ENCODE data around the gene PLAC9.
"Not testable (repeated sequence)": the region's sequence is repeated elsewhere in the genome, so short reads cannot be mapped to it uniquely, and the experiment has no call there.

PLAC9 gene, protein sequence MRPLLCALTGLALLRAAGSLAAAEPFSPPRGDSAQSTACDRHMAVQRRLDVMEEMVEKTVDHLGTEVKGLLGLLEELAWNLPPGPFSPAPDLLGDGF

DNA sequence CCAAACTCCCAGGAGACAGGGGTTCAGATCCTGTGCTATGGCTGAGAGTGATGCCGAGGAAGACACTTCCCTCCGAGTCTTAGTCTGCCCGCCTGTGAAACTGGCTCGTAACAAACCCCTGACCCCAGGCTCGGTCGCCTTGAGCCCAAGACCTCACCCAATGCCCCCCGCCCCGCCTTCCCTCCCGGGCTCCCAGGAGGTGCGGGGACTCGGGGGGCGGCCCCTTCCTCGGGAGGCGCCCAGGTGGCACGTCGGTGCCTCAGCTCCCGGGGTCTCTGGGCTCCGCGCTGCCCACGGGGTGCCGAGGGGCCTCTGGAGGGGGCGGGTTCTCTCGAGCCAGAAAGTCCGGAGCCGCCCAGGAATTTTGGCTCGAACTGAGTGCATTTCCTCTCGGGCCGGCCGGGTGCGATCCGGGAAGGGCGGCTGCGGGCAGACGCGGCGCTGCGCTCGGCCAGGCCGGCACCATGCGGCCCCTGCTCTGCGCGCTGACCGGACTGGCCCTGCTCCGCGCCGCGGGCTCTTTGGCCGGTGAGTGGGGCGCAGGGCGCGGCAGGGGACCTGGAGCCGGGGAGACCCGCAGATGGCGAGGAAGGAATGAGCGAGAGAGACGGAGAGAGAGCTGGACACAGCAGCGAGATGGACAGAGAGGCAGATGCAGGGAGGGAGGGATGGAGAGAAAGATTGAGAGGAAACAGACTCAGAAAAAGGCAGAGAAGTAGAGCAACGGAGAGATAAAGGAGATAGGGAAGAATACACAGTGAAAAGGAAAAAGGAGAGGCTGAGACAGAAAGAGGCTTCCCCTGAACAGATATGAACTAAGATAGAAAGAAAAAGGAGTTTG is at the start of gene PLAC9:
PLAC9 (plus strand) TSS at position 432 of the 841 bp plus-strand sequence; CDS start at position 465, 33 bp downstream.
- no peak for DNase-seq

DNA sequence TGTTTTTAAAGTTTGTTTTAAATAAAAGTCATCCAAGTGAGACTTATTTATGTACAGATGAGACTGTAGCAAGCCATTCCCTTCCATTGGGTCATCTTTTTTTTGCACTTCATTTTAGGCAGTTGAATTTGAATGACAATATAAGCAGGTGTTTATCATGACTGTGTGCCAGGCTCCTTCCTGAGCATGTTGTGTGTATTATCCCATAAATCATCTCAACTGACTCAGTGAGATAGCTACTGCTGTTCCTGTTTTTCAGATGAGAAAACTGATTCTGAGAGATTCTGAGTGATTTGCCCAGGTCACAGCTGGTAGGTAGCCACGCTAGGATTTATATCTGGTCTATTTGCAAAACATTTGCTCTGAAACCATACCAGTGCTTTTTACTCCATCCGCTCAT is 42.4 kb upstream of the PLAC9 start:
- DNase-seq: no peak

DNA sequence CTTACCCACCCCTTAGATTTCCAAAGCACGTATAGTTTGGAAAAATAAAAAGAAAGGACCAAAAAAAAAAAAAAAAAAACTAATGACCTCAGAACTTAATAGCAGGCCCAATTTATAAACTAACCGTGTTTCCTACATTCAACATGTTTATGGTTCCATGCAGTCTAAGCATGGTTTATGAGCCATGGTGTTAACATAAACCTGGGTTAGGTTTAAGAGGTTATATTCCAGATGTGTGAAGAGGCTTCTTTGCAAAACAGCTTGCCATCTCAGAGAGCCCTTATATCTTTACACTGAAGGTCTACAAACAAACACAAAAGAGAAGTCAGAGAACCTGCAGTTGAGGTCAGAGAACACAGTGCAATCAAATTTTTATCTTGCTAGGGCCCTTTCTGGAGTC is 38.3 kb upstream of the PLAC9 start:
- no peak for DNase-seq

DNA sequence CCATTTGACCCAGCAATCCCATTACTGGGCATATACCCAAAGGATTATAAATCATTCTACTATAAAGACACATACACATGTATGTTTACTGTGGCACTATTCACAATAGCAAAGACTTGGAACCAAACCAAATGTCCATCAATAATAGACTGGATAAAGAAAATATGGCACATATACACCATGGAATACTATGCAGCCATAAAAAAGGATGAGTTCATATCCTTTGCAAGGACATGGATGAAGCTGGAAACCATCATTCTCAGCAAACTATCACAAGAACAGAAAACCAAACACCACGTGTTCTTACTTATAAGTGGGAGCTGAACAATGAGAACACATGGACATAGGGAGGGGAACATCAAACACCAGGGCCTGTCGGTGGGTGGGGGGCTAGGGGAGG is 34.3 kb upstream of the PLAC9 start:
- DNase-seq: not testable (repeated sequence)

DNA sequence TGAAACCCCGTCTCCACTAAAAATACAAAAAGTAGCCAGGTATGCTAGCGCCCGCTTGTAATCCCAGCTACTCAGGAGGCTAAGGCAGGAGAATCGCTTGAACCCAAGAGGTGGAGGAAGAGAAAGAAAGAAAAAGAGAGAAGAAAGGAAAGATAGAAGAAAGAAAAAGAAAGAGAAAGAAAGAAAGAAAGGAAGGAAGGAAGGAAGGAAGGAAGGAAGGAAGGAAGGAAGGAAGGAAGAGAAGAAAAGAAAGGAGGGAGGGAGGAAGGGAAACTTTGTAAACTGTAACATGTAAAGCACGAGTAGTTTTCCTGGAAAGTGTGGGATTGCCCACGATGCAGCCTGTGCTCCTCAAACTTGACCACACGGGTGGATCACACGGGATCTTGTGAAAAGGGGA is 33.2 kb upstream of the PLAC9 start:
- not testable (repeated sequence) for DNase-seq

DNA sequence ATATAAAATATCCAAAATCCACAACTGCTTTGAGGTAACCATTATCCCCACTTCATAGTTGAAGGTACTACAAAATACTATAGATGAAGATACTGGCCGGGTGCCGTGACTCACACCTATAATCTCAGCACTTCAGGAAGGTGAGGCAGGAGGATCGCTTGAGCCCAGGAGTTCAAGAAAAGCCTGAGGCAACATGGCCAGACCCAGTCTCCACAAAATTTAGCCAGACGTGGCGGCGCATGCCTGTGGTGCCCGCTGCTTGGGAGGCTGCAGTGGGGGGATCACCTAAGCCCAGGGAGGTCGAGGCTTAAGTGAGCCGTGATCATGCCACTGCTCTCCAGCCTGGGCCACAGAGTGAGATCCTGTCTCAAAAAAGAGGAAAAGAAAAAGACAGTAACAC is 32.4 kb upstream of the PLAC9 start:
- no peak for DNase-seq

DNA sequence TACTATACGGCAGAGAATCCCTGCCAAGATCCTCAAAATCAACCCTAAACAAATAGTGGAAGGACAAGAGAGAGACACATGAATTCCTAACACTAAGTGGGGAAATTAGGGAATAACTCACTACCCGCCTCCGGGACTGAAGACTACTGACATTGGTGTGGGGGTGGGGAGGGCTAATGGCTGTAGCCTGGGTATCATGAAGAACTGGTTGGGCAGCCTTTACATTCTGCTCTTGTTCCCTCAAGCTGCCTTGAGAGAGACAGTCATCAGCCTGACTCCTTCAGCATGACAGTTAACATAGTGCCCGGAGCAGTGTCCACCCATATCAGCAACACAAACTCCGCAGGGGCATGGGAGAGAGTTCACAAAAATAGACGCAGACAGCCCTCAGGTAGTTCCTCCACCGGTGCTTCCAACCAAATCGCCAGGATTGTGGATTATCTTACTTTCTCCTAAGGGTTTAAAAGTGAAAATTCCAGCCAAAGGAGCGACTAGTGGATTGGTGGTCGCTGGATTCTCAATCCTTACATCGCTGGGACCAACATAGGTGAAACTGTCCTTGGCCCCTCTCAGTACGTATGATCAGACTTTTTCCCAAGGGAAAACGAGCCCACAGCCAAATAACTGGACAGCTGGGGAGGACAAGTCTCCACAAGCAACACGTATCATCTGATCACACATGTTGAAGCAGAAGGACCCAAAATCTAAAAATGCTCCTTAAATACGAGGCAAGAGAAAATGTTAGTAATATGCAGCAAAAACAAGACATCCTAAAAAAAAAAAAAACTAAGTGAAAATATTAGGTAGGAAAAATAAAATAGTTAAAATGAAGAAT is 31.5 kb upstream of the PLAC9 start:
- no peak for DNase-seq

DNA sequence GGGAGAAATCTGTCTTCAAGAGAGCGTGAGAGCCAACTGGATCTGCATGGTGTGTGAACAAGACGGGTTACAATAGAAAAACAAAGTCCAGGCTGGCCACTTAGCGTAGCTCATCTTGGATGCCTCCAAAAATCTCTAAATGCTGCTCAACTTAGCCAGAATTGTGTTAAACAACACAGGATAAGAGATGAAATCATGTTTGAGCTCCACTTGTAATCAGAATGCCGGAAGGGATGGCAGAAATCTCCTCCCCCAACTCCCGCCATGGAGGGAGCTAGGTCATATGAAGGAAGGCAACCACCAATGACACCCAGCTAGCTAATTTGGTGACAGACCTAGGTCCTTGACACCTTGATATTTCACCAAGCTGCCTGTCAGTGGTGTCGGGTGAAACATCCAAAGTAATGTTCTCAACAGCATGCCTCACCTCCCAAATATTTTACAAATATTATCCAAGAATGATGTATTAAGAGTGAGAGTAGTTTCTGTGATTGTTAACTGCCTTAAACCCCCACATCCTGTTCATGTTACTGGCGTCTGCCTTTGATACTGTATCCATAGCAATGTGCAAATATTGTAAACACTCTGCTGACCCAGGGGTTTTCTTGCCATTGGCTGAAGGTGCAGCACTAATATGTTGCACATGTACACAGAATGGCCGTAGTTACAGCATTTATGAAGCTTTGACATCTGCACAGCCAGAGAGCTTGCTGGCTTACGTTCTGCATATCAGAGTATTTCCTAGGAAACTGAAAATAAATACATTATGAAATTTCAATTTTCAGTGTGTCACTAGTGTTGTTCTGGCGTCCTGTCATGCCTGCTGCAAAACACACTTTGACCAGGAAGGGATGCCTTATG is 28.2 kb upstream of the PLAC9 start:
- no peak for DNase-seq

DNA sequence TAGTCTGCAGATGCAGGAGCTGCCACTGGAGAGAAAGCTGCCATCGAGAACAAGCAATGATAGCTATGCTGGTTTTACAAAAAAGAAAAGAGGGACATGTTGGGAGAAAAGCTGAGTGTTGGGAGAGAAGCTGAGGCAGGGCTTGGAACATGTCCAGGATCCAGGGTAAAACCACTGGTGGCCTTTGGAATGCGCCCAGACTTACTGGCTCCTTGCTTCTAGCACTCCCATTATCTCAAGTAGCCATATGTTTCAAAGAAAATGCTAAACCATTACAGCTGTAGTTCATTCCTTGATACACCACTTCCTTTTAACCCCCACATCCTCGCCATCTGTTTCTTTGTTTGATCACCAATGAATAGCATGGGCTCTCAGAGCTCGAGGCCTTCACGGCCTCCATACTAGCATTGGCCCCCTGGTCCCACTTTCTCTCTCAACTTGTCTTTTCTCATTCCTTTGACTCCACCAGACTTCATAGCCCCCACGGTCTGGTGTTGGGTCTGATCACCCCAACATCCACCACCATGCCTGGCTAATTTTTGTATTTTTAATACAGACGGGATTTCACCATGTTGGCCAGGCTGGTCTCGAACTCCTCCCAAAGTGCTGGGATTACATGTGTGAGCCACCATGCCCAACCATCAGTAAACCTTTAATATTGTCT is 23.8 kb upstream of the PLAC9 start:
- no peak for DNase-seq

DNA sequence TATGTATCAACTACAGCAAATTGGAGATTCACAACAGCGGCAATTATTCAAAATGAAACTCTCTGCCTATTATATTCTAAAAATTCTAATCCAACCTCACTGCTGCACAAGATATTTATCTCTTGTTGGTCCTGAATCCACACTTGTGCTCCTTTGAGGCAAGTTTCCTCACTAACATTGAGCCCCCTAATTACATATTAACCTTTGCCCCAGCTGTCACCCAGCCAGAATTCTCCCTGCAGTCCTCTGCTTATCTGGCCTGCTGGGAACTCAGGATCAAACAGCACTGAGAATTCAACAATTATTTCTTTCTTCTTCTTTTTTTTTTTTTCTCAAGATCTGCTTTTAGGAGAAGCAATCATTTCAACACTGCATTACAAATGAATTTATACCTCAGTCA is 21.5 kb upstream of the PLAC9 start:
- no peak for DNase-seq

DNA sequence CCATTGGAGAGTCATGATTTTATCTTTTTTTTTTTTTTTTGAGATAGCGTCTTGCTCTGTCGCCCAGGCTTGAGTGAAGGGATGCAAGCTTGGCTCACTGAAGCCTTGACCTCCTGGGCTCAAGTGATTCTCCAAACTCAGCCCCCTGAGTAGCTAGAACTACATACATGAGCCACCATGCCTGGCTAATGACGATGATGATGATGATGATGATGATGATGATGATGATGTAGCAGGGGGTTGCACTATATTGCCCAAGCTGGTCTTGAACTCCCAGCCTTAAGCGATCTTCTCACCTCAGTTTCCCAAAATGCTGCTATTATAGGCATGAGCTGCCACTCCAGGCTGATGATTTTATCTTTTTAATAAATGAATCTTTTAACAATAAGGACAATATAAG is 13.9 kb upstream of the PLAC9 start:
- DNase-seq: no peak

DNA sequence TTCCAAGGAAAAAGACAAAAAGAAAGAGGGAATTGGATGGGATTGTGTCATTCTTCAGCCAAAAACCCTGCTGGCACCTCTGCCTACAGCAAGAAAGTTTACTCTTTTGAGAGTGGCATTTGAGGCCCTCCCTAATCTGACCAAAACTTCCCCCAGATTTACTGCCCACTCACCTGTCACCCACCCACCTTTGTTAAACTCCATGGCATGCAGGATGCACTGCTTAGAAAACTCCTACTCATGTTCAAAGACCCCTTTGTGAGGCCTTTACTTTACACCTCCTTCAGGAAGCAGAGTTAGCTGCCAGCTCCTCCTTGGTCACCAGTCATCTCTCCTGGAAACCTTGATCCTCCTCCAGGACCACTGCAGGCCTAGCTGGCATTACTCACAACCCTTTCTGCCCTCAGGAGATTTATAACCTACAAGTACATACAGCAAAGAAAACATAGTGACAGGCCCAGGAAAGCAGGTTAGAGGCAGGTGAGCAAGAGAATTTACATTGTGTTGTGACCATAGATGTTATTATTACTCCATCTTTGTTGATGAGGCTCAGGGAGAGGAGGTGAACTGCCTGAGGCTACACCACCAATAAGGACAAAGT is 10.3 kb upstream of the PLAC9 start:
- DNase-seq: no peak

DNA sequence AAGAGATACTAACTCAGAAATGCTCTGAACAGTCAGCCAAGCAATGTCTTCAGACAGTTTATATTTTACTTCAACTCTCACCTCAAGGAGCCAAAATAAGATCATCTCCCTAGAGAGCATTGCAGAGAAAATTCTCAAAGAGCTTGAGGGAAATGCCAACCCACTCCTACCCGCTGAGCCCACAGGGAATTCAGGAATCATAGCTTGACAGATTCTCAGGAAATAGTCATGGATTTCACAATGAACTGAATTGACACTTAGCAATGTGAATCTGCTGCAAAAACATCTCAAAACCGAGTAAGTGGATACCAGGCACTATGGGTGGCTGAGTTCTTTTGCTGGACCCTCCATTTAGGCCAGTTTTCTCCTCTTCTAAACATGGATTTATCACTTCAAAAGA is 9.8 kb upstream of the PLAC9 start:
- no peak for DNase-seq

DNA sequence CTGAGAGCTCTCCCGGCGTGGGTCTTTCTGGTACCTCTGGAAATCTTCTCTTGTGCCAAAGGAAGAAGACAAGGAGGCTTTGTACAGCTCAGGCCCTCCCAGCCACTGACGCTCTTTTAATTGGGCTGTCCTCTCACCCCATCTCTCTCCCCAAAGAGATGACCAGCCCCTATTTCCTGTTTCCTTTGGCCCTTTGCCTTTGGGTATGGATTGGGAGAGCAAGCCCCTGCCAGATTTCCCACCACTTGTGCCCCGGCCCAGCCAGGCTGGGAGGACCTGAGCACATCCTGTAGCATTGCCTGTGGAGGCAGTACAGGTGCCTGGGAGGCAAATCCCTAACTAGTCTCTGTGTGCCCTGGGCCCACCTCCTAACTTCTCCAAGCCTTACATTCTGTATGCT is 5.7 kb upstream of the PLAC9 start:
- no peak for DNase-seq

DNA sequence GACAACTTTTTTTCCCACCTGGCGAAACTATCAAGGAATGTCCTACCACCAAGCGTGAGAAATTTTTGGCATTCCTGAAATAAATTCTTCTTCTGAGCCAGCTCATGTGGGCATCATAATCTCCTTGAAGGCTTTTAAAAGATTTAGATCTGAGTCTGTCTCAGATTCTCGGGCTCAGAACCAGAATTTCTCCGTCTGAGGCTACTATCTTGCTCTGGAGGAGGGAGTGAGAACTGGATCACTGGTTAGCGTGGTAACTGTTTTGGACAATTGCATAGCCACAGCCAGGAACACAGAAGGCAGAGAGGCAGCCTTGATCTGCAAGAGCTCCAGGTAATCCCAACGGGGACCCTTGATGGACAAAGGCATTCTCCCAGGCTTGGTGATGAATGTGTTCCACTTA is 1.0 kb upstream of the PLAC9 start:
- no peak for DNase-seq

DNA sequence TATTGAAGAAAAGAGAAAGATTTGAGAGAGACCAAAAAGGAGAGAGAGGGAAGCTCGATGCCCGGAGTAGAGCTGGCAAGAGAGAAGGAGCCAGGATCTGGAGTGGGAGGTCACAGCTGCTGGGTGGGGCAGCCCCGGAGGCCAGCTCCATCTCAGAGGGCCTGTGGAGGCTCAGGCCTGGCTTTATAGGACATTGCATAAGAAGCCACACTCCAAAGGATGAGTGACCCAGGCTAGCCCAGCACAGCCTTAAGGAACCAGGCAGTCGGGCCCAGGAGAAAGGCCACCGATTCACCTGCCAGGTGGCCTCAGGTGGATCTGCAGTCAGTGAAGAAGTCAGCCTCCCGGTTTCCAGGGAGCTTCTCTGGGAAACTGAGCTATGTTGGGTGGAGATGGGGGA is 676 bp downstream of the PLAC9 start:
- DNase-seq: no peak

DNA sequence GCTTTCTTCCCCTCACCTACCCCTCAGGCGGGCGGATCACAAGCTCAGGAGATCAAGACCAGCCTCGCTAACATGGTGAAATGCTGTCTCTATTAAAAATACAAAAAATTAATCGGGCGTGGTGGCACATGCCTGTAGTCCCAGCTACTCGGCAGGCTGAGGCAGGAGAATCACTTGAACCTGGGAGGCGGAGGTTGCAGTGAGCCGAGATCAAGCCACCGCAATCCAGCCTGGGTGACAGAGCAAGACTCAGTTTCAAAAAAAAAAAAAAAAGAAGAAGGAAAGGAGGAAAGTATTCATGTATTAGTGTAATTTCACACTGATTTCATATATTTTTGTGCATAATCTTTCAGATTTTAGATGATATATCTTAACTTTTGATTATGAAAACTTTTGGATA is 1.2 kb downstream of the PLAC9 start:
- not testable (repeated sequence) for DNase-seq

DNA sequence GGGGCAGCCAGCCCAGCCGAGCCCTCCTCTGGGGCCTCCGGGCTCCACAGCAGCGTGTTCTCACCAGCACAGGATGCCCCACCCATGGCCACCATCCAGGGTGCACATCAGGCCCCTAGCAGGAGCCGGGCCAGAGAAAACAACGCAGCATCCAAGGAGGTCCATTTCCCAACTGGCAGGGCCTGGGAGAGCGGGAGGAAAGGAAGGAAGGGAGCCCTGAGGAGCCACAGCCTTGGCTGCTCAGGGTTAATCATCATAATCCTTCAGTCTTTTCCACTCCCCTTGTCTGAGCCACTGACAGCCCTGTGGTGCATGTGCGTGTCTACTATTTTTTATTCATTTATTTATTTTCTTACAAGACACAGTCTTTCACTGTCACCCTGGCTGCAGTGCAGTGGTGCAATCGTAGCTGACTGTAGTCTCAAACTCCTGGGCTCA is 3.6 kb downstream of the PLAC9 start:
- DNase-seq: no peak

DNA sequence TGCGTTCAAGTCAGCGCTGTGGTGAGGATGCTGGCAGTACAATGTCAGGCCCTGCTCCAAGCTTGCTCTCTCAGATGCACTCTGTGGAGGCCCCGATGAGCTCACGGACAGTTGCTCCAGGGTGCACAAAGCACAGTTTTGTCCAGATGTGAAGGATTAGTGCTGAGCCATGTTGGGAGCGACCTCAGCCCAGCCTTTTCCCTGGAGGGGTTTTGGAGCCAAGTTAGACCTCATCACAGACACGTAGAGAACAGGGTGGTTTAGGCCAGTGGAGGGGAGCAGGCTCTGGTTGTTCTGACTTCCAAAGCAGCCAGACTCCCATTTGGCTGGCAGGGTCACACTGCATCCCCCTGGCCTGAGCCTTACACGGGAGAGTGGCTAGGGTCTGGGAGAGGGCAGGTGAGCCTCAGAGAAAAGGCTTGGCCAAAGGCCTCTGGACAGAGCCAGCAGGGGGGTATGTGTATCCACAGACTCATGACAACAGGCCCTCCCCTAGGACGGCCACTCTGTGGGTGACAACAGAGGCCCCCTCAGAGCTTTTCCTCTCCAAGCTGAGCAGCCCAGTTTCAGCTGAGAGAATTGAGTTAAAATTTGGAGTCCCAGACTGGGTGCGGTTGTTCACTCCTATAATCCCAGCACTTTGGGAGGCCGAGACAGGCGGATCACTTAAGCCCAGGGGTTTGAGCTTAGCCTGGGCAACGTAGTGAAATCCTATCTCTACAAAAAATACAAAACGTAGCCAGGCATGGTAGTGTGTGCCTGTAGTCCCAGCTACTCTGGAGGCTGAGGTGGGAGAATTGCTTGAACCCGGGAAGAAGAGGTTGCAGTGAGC is 4.7 kb downstream of the PLAC9 start:
- DNase-seq: no peak

DNA sequence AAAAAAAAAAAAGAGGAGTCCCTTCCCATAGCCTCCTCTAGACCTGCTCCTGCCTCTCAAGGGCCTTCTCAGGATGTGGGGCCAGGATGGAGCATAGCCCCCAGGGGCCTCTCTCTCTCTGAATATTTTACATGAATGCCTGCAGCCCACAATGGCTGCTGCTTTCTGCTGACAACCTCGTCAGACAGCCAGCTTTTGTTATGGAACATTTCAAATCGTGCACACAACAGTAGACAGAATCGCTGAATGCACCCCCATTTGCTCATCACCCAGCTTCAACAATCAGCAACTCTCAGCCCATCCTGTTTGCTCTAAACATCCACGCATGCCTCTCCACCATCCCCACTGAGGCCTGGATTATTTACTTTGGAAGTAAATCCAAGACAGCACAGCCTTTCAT is 5.4 kb downstream of the PLAC9 start:
- DNase-seq: no peak

DNA sequence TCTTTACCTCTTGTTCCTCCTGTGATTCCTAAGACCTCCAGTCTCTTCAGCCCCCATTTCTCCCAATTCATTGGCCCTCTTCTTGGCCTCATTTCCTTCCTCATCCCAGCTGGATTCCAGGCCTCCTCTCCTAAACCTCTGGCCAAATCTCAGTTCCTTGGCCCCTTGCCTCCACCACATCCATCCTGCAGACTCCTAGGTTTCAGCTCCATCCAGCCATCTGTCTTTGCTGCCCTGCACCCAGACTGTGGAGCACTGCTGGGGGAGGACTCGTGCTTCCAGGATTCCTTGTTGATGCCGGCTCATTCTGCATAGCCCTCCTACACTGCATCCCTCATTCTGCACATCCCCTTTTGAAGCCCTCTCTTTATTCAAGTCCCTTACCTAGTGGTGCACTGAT is 6.7 kb downstream of the PLAC9 start:
- DNase-seq: no peak

Data from activated gamma-delta T cell treated with Interleukin-2 at 50 U/mL for 16 hours (primary cell).